ENCODE results near the gene CADPS2.

DNA sequence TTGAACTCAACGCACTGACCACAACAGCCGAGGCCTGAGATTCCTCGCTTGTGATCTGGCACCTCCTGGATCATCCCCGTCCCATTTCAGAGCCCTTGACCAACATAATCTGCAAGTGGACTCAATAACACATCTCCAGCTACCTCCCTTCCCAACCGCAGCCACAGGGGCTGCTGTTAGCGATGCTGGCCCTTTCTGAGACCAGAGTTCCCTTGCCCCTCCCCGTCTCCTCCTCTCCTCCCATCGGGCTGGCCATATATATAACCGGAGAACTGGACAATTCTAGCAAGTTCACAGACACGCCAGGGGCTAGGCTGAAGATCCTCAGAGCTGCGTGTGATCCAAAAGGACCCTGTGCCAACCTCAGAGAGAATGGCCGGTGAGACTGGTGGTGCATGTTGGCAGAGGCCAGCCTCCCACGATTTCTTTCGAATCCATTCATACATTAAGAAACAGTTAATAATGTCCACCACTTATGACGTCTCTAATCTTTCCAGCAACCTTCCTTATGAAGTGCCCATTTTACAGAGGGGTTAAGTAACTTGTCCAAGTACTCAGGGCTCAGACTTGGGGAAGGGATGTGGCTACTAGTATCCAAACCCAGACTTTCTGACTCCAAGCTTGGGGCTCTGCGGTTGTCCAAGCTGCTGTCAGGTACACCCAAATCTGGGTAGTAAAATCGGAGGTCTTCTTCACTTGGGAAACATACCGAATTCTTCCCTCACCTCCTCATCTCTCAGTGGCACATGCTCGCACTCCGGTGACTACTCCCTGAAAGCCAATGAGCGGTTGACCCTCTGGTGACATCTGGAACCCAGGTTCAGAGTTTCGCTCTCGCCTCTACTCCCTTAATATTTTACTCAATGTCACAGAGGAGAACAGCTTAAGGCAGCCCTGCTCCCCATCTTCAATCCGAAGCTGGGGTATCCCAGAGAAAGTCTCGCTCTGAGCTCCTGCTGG lies 570.5 kb downstream of the CADPS2 start:
- TF ChIP-seq, protein P1, sequence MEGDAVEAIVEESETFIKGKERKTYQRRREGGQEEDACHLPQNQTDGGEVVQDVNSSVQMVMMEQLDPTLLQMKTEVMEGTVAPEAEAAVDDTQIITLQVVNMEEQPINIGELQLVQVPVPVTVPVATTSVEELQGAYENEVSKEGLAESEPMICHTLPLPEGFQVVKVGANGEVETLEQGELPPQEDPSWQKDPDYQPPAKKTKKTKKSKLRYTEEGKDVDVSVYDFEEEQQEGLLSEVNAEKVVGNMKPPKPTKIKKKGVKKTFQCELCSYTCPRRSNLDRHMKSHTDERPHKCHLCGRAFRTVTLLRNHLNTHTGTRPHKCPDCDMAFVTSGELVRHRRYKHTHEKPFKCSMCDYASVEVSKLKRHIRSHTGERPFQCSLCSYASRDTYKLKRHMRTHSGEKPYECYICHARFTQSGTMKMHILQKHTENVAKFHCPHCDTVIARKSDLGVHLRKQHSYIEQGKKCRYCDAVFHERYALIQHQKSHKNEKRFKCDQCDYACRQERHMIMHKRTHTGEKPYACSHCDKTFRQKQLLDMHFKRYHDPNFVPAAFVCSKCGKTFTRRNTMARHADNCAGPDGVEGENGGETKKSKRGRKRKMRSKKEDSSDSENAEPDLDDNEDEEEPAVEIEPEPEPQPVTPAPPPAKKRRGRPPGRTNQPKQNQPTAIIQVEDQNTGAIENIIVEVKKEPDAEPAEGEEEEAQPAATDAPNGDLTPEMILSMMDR (IDR thresholded peaks at IDR 0.05) = no peak
- TF ChIP-seq POLR2A (IDR thresholded peaks at IDR 0.05) = no peak
